Upper lobe of right lung (tissue), 1 donor: Measurements from ENCODE around the gene EIPR1. TPM values are rescaled to one million over a fixed set of nuclear protein-coding genes. Genes with fewer than 3 reads are reported as not detected.

Experiments
- ATAC-seq: fragments of 200-7000 bp; cut with Tn5 transposase; one replicate; pipeline ENCODE4 v1.9.1; 2020; ENCODE audit warnings: mild to moderate bottlenecking, moderate library complexity
- DNase-seq: peaks from one replicate; pipeline ENCODE4 v3.0.0-alpha.2; 2020
- H3K27ac ChIP-seq: fragments of 200-600 bp; one replicate; pipeline ENCODE4 v1.8.0; 2022
- H3K27me3 ChIP-seq: fragments of 200-600 bp; one replicate; pipeline ENCODE4 v1.8.0; 2022; ENCODE audit warnings: mild to moderate bottlenecking
- H3K36me3 ChIP-seq: fragments of 200-600 bp; one replicate; pipeline ENCODE4 v1.8.0; 2022
- H3K4me1 ChIP-seq: fragments of 200-600 bp; one replicate; pipeline ENCODE4 v1.8.0; 2022
- H3K4me3 ChIP-seq: fragments of 200-600 bp; one replicate; pipeline ENCODE4 v1.8.0; 2022; ENCODE audit warnings: mild to moderate bottlenecking
- H3K9me3 ChIP-seq: fragments of 200-600 bp; one replicate; pipeline ENCODE4 v1.8.0; 2022
- CTCF ChIP-seq: fragments of 200-600 bp; IDR thresholded peaks from one replicate; pipeline ENCODE4 v1.8.0; 2022; ENCODE audit warnings: antibody characterized with exemption
- intact Hi-C: fragments of 100-400 bp; cut with DNase I; formaldehyde crosslinking; loops from one replicate; pipeline ENCODE4 v1.11.0; 2022
- total RNA-seq: library from RNA; stranded (reverse); fragmentation: NEBNext Ultra II Directional; extraction: Animal tissue kit (Norgen Biotek cat#: 25700); gene quantifications from one replicate; pipeline ENCODE4 v1.2.1, GENCODE V29; 2021
- donor health status: DM: no; HTN: yes; CAD: no; lungs with severe emphysema.

Gene EIPR1
- total RNA-seq, 1 donor from 2014 or later, result 16.6 TPM

GRCh38 chr2:3406501-3406900, 28.9 kb upstream of the EIPR1 start:
- Histone ChIP-seq H3K9me3 (no peaks in the 10 kb centered on the region), H3K36me3 (peaks cover 20% of the 10 kb centered on the region), H3K27ac (no peak overlapping the region), H3K4me3 (no peak overlapping the region), H3K4me1 (peaks cover 8% of the 10 kb centered on the region), H3K27me3 (no peaks in the 10 kb centered on the region)
- intact Hi-C loops, result no loop called here
- no peak for TF ChIP-seq CTCF
- DNase-seq (no peak), ATAC-seq (no peak)

GRCh38 chr2:3405876-3406275, 28.3 kb upstream of the EIPR1 start:
- H3K4me1 ChIP-seq, result peaks cover 8% of the 10 kb centered on the region
- no peak overlapping the region for H3K27ac ChIP-seq
- peaks cover 25% of the 10 kb centered on the region for H3K36me3 ChIP-seq
- DNase-seq (no peak), ATAC-seq (no peak)
- no peaks in the 10 kb centered on the region for H3K27me3 ChIP-seq
- intact Hi-C loops, result no loop called here
- H3K9me3 ChIP-seq, result no peaks in the 10 kb centered on the region
- no peak overlapping the region for H3K4me3 ChIP-seq
- TF ChIP-seq CTCF, result no peak

GRCh38 chr2:3405307-3405706, 27.7 kb upstream of the EIPR1 start:
- intact Hi-C loops, result no loop called here
- H3K36me3 ChIP-seq, result peaks cover 25% of the 10 kb centered on the region

GRCh38 chr2:3404349-3404894, 26.8 kb upstream of the EIPR1 start:
- peaks cover 8% of the 10 kb centered on the region for H3K4me1 ChIP-seq
- DNase-seq (no peak), ATAC-seq (no peak)
- H3K36me3 ChIP-seq, result peaks cover 25% of the 10 kb centered on the region
- no peaks in the 10 kb centered on the region for H3K9me3 ChIP-seq
- H3K4me3 ChIP-seq, result no peak overlapping the region
- TF ChIP-seq CTCF, result no peak
- intact Hi-C loops, result no loop called here
- H3K27me3 ChIP-seq, result no peaks in the 10 kb centered on the region
- H3K27ac ChIP-seq, result no peak overlapping the region

More at GRCh38 chr2:3405307-3405706, 27.7 kb upstream of the EIPR1 start:
- H3K27me3 ChIP-seq, result no peaks in the 10 kb centered on the region
- no peak overlapping the region for H3K4me3 ChIP-seq
- H3K9me3 ChIP-seq, result no peaks in the 10 kb centered on the region
- no peak for TF ChIP-seq CTCF
- H3K4me1 ChIP-seq, result peaks cover 8% of the 10 kb centered on the region
- no peak for DNase-seq
- ATAC-seq, result no peak
- H3K27ac ChIP-seq, result no peak overlapping the region

- Histone ChIP-seq H3K4me3 (no peak overlapping the region), H3K27me3 (no peaks in the 10 kb centered on the region), H3K27ac (no peak overlapping the region), H3K4me1 (peaks cover 8% of the 10 kb centered on the region), H3K9me3 (no peaks in the 10 kb centered on the region), H3K36me3 (peaks cover 25% of the 10 kb centered on the region)
- no peak for DNase-seq
- intact Hi-C loops, result no loop called here
- ATAC-seq, result no peak
- no peak for TF ChIP-seq CTCF
Observed at GRCh38 chr2:3403587-3404334, 26.1 kb upstream of the EIPR1 start.
